GM23338 (cell line): ENCODE data around the gene ANKRD11. TPM values are rescaled to one million over a fixed set of nuclear protein-coding genes. Genes with fewer than 3 reads are reported as not detected.

Experiments
- ATAC-seq: fragments of 200-7000 bp; cut with Tn5 transposase; 3 replicates; pipeline ENCODE4 v1.9.1; 2020
- DNase-seq: peaks from one replicate; pipeline ENCODE4 v3.0.0-alpha.2; 2015; ENCODE audit warnings: low spot score
- H2AFZ ChIP-seq: fragments of 200-600 bp; sonication (generic); 2 replicates; pipeline ENCODE4 v1.8.0; 2016; ENCODE audit warnings: antibody characterized with exemption, mild to moderate bottlenecking, moderate library complexity
- H3F3A ChIP-seq: fragments of 200-600 bp; sonication (generic); replicated peaks from 2 replicates; pipeline ENCODE4 v1.8.0; 2017; ENCODE audit warnings: antibody characterized with exemption, mixed run types, low read depth
- H3K27ac ChIP-seq: fragments of 200-600 bp; sonication (generic); 2 replicates; pipeline ENCODE4 v1.6.1; 2016; ENCODE audit warnings: low read depth
- H3K27me3 ChIP-seq: fragments of 200-600 bp; sonication (generic); 2 replicates; pipeline ENCODE4 v1.8.0; 2016; ENCODE audit warnings: mild to moderate bottlenecking, mixed run types, moderate library complexity; ENCODE audit not compliant: insufficient read depth
- H3K36me3 ChIP-seq: fragments of 200-600 bp; sonication (generic); 2 replicates; pipeline ENCODE4 v1.8.0; 2016; ENCODE audit warnings: mild to moderate bottlenecking; ENCODE audit not compliant: insufficient read depth
- H3K4me1 ChIP-seq: fragments of 200-600 bp; sonication (generic); 2 replicates; pipeline ENCODE4 v1.8.0; 2016; ENCODE audit warnings: mild to moderate bottlenecking, moderate library complexity; ENCODE audit not compliant: insufficient read depth
- H3K4me2 ChIP-seq: fragments of 200-600 bp; sonication (generic); 2 replicates; pipeline ENCODE4 v1.7.1; 2017; ENCODE audit warnings: mixed run types
- H3K4me3 ChIP-seq: fragments of 200-600 bp; sonication (generic); 2 replicates; pipeline ENCODE4 v1.6.1; 2016; ENCODE audit warnings: mixed run types
- H3K79me2 ChIP-seq: fragments of 200-600 bp; sonication (generic); replicated peaks from 2 replicates; pipeline ENCODE4 v1.8.0; 2017; ENCODE audit warnings: mild to moderate bottlenecking; ENCODE audit not compliant: insufficient read depth
- H3K9me2 ChIP-seq: fragments of 200-600 bp; sonication (generic); 2 replicates; pipeline ENCODE4 v1.8.0; 2017; ENCODE audit not compliant: insufficient read depth
- H4K20me1 ChIP-seq: fragments of 200-600 bp; sonication (generic); replicated peaks from 2 replicates; pipeline ENCODE4 v1.8.0; 2017; ENCODE audit warnings: mild to moderate bottlenecking; ENCODE audit not compliant: insufficient read depth
- H3K27ac Mint-ChIP-seq: 2 replicates; pipeline ENCODE4 v1.8.0; 2020; ENCODE audit warnings: inconsistent platforms, mild to moderate bottlenecking, moderate library complexity, mixed read lengths
- H3K27me3 Mint-ChIP-seq: 3 replicates; pipeline ENCODE4 v1.8.0; 2022; ENCODE audit warnings: low read depth, mild to moderate bottlenecking, moderate library complexity, mixed read lengths, inconsistent platforms; ENCODE audit not compliant: insufficient read depth, poor library complexity
- H3K36me3 Mint-ChIP-seq: 3 replicates; pipeline ENCODE4 v1.8.0; 2021; ENCODE audit warnings: low read depth, mild to moderate bottlenecking, inconsistent platforms, moderate library complexity, mixed read lengths
- H3K4me1 Mint-ChIP-seq: 3 replicates; pipeline ENCODE4 v1.8.0; 2020; ENCODE audit warnings: mild to moderate bottlenecking, inconsistent platforms, mixed read lengths
- H3K4me3 Mint-ChIP-seq: 3 replicates; pipeline ENCODE4 v1.8.0; 2021; ENCODE audit warnings: moderate library complexity, mild to moderate bottlenecking, inconsistent platforms, mixed read lengths
- H3K9me3 Mint-ChIP-seq: 3 replicates; pipeline ENCODE4 v1.8.0; 2020; ENCODE audit warnings: moderate library complexity, mild to moderate bottlenecking, inconsistent platforms, mixed read lengths
- CREB1 ChIP-seq: fragments of 250-450 bp; sonication (Bioruptor Pico); IDR thresholded peaks from 2 replicates; pipeline ENCODE4 v1.5.0; 2020; ENCODE audit warnings: low read depth, mild to moderate bottlenecking, moderate library complexity
- EZH2 ChIP-seq: fragments of 200-600 bp; sonication (generic); IDR thresholded peaks from one replicate; pipeline ENCODE4 v1.8.0; 2017; ENCODE audit warnings: antibody characterized with exemption, mild to moderate bottlenecking, low read depth; ENCODE audit not compliant: unreplicated experiment
- EZH2phosphoT487 ChIP-seq: fragments of 200-600 bp; sonication (generic); IDR thresholded peaks from one replicate; pipeline ENCODE4 v1.8.1; 2018; ENCODE audit warnings: antibody characterized with exemption; ENCODE audit not compliant: unreplicated experiment
- JUNB ChIP-seq: IDR thresholded peaks from one replicate; pipeline ENCODE4 v1.6.1; 2016; ENCODE audit warnings: antibody characterized with exemption; ENCODE audit not compliant: unreplicated experiment
- NANOG ChIP-seq: IDR thresholded peaks from 2 replicates; pipeline ENCODE4 v1.6.1; 2016; ENCODE audit warnings: antibody characterized with exemption, borderline replicate concordance
- POLR2AphosphoS5 ChIP-seq: IDR thresholded peaks from 2 replicates; pipeline ENCODE4 v1.6.1; 2016; ENCODE audit warnings: antibody characterized with exemption, low read depth
- STAT1 ChIP-seq: IDR thresholded peaks from one replicate; pipeline ENCODE4 v1.6.1; 2016; ENCODE audit warnings: antibody characterized with exemption; ENCODE audit not compliant: unreplicated experiment
- ZNF114 ChIP-seq: fragments of 250-450 bp; sonication (Bioruptor Pico); IDR thresholded peaks from 2 replicates; pipeline ENCODE4 v1.5.0; 2020; ENCODE audit warnings: mild to moderate bottlenecking, moderate library complexity
- ZNF331 ChIP-seq: fragments of 250-450 bp; sonication (Bioruptor Pico); IDR thresholded peaks from 2 replicates; pipeline ENCODE4 v1.5.0; 2020; ENCODE audit warnings: low read depth, mild to moderate bottlenecking, moderate library complexity
- polyA plus RNA-seq: library from polyadenylated mRNA; unstranded; fragments of >200 nt; fragmentation: Nextera tagmentation; extraction: Ambion mirVana; gene quantifications from 2 replicates; pipeline ENCODE4 v1.2.1, GENCODE V29; 2016
- total RNA-seq: library from RNA; depleted of rRNA; stranded (reverse); fragments of >200 nt; shearing (Covaris generic); gene quantifications from 2 replicates; pipeline ENCODE4 v1.2.3, GENCODE V29; 2014
- TF ChIP-seq, protein P1 (sequence below): IDR thresholded peaks from 2 replicates; pipeline ENCODE4 v1.6.1; 2016; ENCODE audit warnings: antibody characterized with exemption
- TF ChIP-seq, protein P2 (sequence below), 2 experiments: fragments of 200-600 bp in 1 of 2; sonication (generic) in 1 of 2; conservative IDR thresholded peaks; 2 replicates each; pipeline versions ENCODE4 v1.5.1 to v1.6.1; 2016 to 2017; ENCODE audit warnings: antibody characterized with exemption in 2 of 2, low read depth in 2 of 2, mild to moderate bottlenecking in 2 of 2, moderate library complexity in 1 of 2

ANKRD11 gene
- total and polyA plus RNA-seq, 2 experiments from 2014 or later = 130 to 159 TPM

DNA sequence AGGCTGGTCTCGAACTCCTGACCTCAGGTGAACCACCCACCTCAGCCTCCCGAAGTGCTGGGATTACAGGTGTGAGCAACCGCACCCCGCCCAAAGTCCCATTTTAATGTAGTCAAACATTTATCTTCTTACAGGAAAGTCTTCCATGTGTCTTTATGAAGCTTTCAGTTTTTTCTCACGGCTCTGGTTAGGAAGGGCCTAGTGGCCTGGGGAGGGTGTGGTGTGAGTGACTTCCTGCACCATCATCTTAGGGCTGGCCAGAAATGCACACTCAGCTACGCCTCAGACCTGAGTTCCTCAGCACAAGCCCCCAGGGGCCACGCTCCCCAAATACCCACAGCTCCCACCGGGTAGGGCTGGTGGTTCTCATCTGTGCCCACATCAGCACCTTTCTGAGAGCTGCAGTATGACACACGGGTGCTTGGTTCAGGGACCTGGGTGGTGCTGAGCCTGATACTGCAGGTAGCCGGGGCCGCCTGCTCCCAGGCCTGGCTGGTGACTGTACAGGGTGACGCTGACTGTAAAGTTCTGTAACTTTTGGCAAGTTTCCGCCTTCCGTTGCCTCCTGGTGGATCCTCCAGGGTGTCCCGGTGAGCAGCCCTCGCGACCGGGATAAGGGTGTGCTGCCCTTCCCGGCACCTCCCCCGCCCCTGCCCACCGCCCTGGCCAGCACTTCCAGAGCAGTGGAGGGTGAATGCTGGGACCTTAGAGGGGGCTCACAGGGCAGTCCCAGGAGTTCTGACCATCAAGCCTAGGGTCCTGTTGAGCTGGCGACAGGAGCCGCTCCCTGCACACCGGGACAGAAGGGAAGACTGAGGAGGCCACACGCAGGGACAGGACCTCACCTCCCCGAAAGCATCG, 220.3 kb downstream of the ANKRD11 start:
- H3K79me2 ChIP-seq = peaks cover 10% of the 10 kb centered on the region; the same call in 1 of the 2 replicates
- H3F3A ChIP-seq = peaks cover 11% of the 10 kb centered on the region; the same call in 1 of the 2 replicates
- Mint-ChIP-seq H3K27ac (peak overlapping the region; percentile 77; the same call in 1 of the 2 replicates), H3K36me3 (peaks cover 79% of the 10 kb centered on the region), H3K9me3 (no peaks in the 10 kb centered on the region; the same call in 2 of the 3 replicates), H3K4me1 (no peaks in the 10 kb centered on the region; the same call in 2 of the 3 replicates), H3K4me3 (no peak overlapping the region), H3K27me3 (peaks cover 11% of the 10 kb centered on the region)
- peaks cover 10% of the 10 kb centered on the region; the same call in 1 of the 2 replicates for H3K36me3 ChIP-seq
- no peak overlapping the region for H2AFZ ChIP-seq
- no peak overlapping the region for H3K4me3 ChIP-seq
- no peaks in the 10 kb centered on the region for H3K4me1 ChIP-seq
- DNase-seq (no peak), ATAC-seq (peak; percentile 10; the same call in 2 of the 3 replicates)
- H3K9me2 ChIP-seq = no peaks in the 10 kb centered on the region
- no peak overlapping the region for H3K4me2 ChIP-seq
- H3K27me3 ChIP-seq = no peaks in the 10 kb centered on the region
- H3K27ac ChIP-seq = no peak overlapping the region
- TF ChIP-seq CREB1 (CRISPR knock-in tag) = no peak
- no peak for TF ChIP-seq ZNF331
- peaks cover 17% of the 10 kb centered on the region for H4K20me1 ChIP-seq

DNA sequence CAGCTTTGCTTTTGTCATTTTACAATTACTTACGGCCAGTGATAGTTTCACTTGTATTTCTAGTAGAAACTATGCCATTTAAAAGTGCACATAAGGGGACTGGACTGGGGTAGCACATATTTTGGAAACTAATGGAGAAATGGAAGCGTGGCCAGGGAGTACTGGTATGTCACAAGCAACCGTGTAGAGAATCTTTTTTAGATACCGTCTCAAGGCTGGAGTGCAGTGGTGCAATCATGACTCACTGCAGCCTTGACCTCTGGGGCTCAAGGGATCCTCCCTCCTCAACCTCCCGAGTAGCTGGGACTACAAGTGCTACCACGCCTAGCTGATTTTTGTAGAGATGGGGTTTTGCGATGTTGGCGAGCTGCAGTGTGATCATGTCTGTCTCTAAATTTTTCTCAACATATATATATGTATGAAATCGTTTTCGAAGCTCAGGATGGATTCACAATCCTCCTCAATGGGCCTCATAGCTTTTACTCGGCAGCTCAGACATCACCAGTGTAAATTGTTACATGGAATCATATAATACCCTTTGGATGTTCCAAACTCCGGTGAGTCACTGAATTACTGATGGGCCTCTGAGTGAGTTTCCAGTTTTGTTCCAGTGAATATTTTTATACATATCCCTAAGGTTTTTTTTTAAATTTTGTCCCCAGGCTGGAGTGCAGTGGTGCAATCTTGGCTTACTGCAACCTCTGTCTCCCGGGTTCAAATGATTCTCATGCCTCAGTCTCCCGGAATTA, 221.2 kb downstream of the ANKRD11 start:
- H3K27ac ChIP-seq = no peak overlapping the region
- Mint-ChIP-seq H3K4me3 (no peak overlapping the region), H3K27ac (no peak overlapping the region), H3K4me1 (no peaks in the 10 kb centered on the region; the same call in 2 of the 3 replicates), H3K36me3 (peaks cover 82% of the 10 kb centered on the region), H3K9me3 (peaks cover 5% of the 10 kb centered on the region; the same call in 2 of the 3 replicates), H3K27me3 (peaks cover 16% of the 10 kb centered on the region)
- ATAC-seq (no peak), DNase-seq (no peak)
- no peaks in the 10 kb centered on the region for H3K9me2 ChIP-seq
- peaks cover 10% of the 10 kb centered on the region; the same call in 1 of the 2 replicates for H3K79me2 ChIP-seq
- no peak overlapping the region for H3K4me2 ChIP-seq
- peaks cover 17% of the 10 kb centered on the region for H4K20me1 ChIP-seq
- no peak overlapping the region for H2AFZ ChIP-seq
- H3K4me3 ChIP-seq = no peak overlapping the region
- H3K27me3 ChIP-seq = no peaks in the 10 kb centered on the region
- H3K4me1 ChIP-seq = no peaks in the 10 kb centered on the region
- peaks cover 10% of the 10 kb centered on the region; the same call in 1 of the 2 replicates for H3K36me3 ChIP-seq
- peaks cover 11% of the 10 kb centered on the region; the same call in 1 of the 2 replicates for H3F3A ChIP-seq
- TF ChIP-seq ZNF114 (CRISPR knock-in tag) = no peak
- no peak for TF ChIP-seq EZH2phosphoT487
- TF ChIP-seq NANOG = no peak
- TF ChIP-seq, protein P1, sequence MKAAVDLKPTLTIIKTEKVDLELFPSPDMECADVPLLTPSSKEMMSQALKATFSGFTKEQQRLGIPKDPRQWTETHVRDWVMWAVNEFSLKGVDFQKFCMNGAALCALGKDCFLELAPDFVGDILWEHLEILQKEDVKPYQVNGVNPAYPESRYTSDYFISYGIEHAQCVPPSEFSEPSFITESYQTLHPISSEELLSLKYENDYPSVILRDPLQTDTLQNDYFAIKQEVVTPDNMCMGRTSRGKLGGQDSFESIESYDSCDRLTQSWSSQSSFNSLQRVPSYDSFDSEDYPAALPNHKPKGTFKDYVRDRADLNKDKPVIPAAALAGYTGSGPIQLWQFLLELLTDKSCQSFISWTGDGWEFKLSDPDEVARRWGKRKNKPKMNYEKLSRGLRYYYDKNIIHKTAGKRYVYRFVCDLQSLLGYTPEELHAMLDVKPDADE = no peak
- no peak for TF ChIP-seq JUNB
- TF ChIP-seq EZH2 = no peak
- no peak for TF ChIP-seq ZNF331
- TF ChIP-seq STAT1 = no peak
- no peak for TF ChIP-seq POLR2AphosphoS5
- TF ChIP-seq, protein P2, sequence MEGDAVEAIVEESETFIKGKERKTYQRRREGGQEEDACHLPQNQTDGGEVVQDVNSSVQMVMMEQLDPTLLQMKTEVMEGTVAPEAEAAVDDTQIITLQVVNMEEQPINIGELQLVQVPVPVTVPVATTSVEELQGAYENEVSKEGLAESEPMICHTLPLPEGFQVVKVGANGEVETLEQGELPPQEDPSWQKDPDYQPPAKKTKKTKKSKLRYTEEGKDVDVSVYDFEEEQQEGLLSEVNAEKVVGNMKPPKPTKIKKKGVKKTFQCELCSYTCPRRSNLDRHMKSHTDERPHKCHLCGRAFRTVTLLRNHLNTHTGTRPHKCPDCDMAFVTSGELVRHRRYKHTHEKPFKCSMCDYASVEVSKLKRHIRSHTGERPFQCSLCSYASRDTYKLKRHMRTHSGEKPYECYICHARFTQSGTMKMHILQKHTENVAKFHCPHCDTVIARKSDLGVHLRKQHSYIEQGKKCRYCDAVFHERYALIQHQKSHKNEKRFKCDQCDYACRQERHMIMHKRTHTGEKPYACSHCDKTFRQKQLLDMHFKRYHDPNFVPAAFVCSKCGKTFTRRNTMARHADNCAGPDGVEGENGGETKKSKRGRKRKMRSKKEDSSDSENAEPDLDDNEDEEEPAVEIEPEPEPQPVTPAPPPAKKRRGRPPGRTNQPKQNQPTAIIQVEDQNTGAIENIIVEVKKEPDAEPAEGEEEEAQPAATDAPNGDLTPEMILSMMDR (conservative IDR thresholded peaks at IDR 0.05; ENCODE audit: low read depth in 2 of 2) = no peak
